SK-N-MC (cell line): ENCODE measurements around the gene BMPR1A.
"Not testable (repeated sequence)": the region's sequence is repeated elsewhere in the genome, so short reads cannot be mapped to it uniquely, and the experiment has no call there.

ENCODE experiments used
- DNase-seq: peaks from one replicate; pipeline ENCODE4 v3.0.0-alpha.2; 2011; ENCODE audit warnings: low read depth, low spot score
- H3K27ac ChIP-seq: fragments of 200-600 bp; sonication (generic); 2 replicates; pipeline ENCODE4 v1.5.1; 2016; ENCODE audit warnings: mixed run types
- H3K36me3 ChIP-seq: fragments of 200-600 bp; sonication (generic); 2 replicates; pipeline ENCODE4 v1.6.1; 2017; ENCODE audit warnings: antibody characterized with exemption, low read length, mixed read lengths; ENCODE audit not compliant: insufficient read depth
- H3K4me3 ChIP-seq: fragments of 200-600 bp; sonication (generic); 2 replicates; pipeline ENCODE4 v1.5.1; 2016
- H3K9ac ChIP-seq: fragments of 200-600 bp; sonication (generic); 2 replicates; pipeline ENCODE4 v1.8.0; 2017; ENCODE audit warnings: mixed run types, mixed read lengths; ENCODE audit not compliant: insufficient read length
- H3K9me3 ChIP-seq: fragments of 200-600 bp; sonication (generic); 2 replicates; pipeline ENCODE4 v1.6.1; 2017; ENCODE audit warnings: low read depth, mild to moderate bottlenecking, antibody characterized with exemption, low read length, moderate library complexity, mixed read lengths
- EZH2 ChIP-seq: fragments of 200-600 bp; sonication (generic); IDR thresholded peaks from one replicate; pipeline ENCODE4 v1.6.1; 2017; ENCODE audit warnings: antibody characterized with exemption
- FOXP2 ChIP-seq: optimal IDR thresholded peaks from 2 replicates; pipeline ENCODE3; 2011; ENCODE audit warnings: mild to moderate bottlenecking, moderate library complexity; ENCODE audit not compliant: insufficient read depth; ENCODE audit errors: extremely low read length, control extremely low read depth
- POLR2AphosphoS5 ChIP-seq: IDR thresholded peaks from 2 replicates; pipeline ENCODE4 v1.6.1; 2012; ENCODE audit warnings: mild to moderate bottlenecking, low read depth, low read length, borderline replicate concordance

BMPR1A gene

GRCh38 chr10:86946213-86947155 lies 190.1 kb downstream of the BMPR1A start:
- TF ChIP-seq EZH2 = no peak
- TF ChIP-seq FOXP2 = no peak
- TF ChIP-seq POLR2AphosphoS5 = no peak
- Histone ChIP-seq H3K4me3 (no peak overlapping the region), H3K36me3 (no peaks in the 10 kb centered on the region), H3K27ac (no peak overlapping the region), H3K9ac (no peak overlapping the region), H3K9me3 (no peaks in the 10 kb centered on the region)
- DNase-seq = no peak

GRCh38 chr10:86947806-86948205 lies 191.4 kb downstream of the BMPR1A start:
- not testable (repeated sequence) for DNase-seq, H3K27ac ChIP-seq, H3K9ac ChIP-seq, H3K36me3 ChIP-seq, H3K4me3 ChIP-seq, H3K9me3 ChIP-seq

- Histone ChIP-seq H3K9ac (no peak overlapping the region), H3K9me3 (no peaks in the 10 kb centered on the region), H3K36me3 (no peaks in the 10 kb centered on the region), H3K4me3 (no peak overlapping the region), H3K27ac (no peak overlapping the region)
- no peak for DNase-seq
- TF ChIP-seq EZH2 = no peak
- no peak for TF ChIP-seq FOXP2
Observed at GRCh38 chr10:86950349-86950748, 193.9 kb downstream of the BMPR1A start.

GRCh38 chr10:86951184-86951761 lies 194.9 kb downstream of the BMPR1A start:
- Histone ChIP-seq H3K9ac (no peak overlapping the region), H3K9me3 (no peaks in the 10 kb centered on the region), H3K27ac (no peak overlapping the region), H3K4me3 (no peak overlapping the region), H3K36me3 (no peaks in the 10 kb centered on the region)
- no peak for TF ChIP-seq POLR2AphosphoS5
- no peak for TF ChIP-seq FOXP2
- no peak for TF ChIP-seq EZH2
- DNase-seq = no peak

- H3K4me3 ChIP-seq = no peak overlapping the region
- no peaks in the 10 kb centered on the region for H3K36me3 ChIP-seq
- no peak overlapping the region for H3K9ac ChIP-seq
- no peak for DNase-seq
- TF ChIP-seq POLR2AphosphoS5 (no peak), FOXP2 (no peak), EZH2 (no peak)
- H3K9me3 ChIP-seq = no peaks in the 10 kb centered on the region
- no peak overlapping the region for H3K27ac ChIP-seq
Observed at GRCh38 chr10:86952106-86952505, 195.7 kb downstream of the BMPR1A start.

- H3K4me3 ChIP-seq, H3K36me3 ChIP-seq, H3K27ac ChIP-seq, H3K9ac ChIP-seq, H3K9me3 ChIP-seq, DNase-seq: not testable (repeated sequence)
Observed at GRCh38 chr10:86952697-86953096, 196.3 kb downstream of the BMPR1A start.

GRCh38 chr10:86953747-86954680 lies 197.6 kb downstream of the BMPR1A start:
- TF ChIP-seq POLR2AphosphoS5 (peak; percentile 31; the same call in 1 of the 2 replicates), FOXP2 (no peak), EZH2 (no peak)
- Histone ChIP-seq H3K36me3 (no peaks in the 10 kb centered on the region), H3K9ac (no peak overlapping the region), H3K27ac (peak overlapping the region; percentile 57; the same call in 1 of the 2 replicates), H3K9me3 (no peaks in the 10 kb centered on the region), H3K4me3 (peak overlapping the region; percentile 49)
- DNase-seq = no peak
